IMR-90 (cell line): ENCODE measurements around the gene RPEL1. TPM values are rescaled to one million over a fixed set of nuclear protein-coding genes. Genes with fewer than 3 reads are reported as not detected.

Experiments used
- ATAC-seq: fragments of 200-7000 bp; cut with Tn5 transposase; 2 replicates; pipeline ENCODE4 v1.9.1; 2020; ENCODE audit warnings: low read depth, mild to moderate bottlenecking, moderate library complexity
- BruUV-seq: library from RNA; stranded (reverse); fragments of 400-500 nt; replicated peaks from 2 replicates; lab custom pipeline; 2021; lab: Mats Ljungman, UMichigan
- CTCF ChIA-PET: fragments of 300-600 bp; formaldehyde crosslinking; extraction: SDS; loops from one replicate; lab custom pipeline; 2021; ENCODE audit warnings: antibody characterized with exemption; lab: Yijun Ruan, JAX
- POLR2A ChIA-PET: fragments of 300-600 bp; sonication (Branson Sonifier 250); formaldehyde crosslinking; loops from one replicate; lab custom pipeline; 2022; ENCODE audit warnings: antibody characterized with exemption; ENCODE audit not compliant: unreplicated experiment; lab: Charles Lee
- DNase-seq: peaks from one replicate; pipeline ENCODE4 v3.0.0; 2013
- H2AFZ ChIP-seq: replicated peaks from 2 replicates; pipeline ENCODE3; 2013; ENCODE audit warnings: low read length, mild to moderate bottlenecking; ENCODE audit not compliant: poor library complexity
- H2AK5ac ChIP-seq: 2 replicates; pipeline ENCODE4 v1.6.1; 2013; ENCODE audit warnings: low read depth, low read length, inconsistent platforms
- H2AK9ac ChIP-seq: replicated peaks from 2 replicates; pipeline ENCODE3; 2013; ENCODE audit warnings: mild to moderate bottlenecking, low read depth, low read length, moderate library complexity; ENCODE audit not compliant: poor library complexity
- H2BK120ac ChIP-seq: 2 replicates; pipeline ENCODE4 v1.6.1; 2013; ENCODE audit warnings: low read depth, low read length, inconsistent platforms
- H2BK15ac ChIP-seq: 3 replicates; pipeline ENCODE4 v1.6.1; 2013; ENCODE audit warnings: low read depth, low read length, inconsistent platforms
- H2BK20ac ChIP-seq: 2 replicates; pipeline ENCODE4 v1.6.1; 2013; ENCODE audit warnings: low read depth, mild to moderate bottlenecking, inconsistent platforms, low read length, moderate library complexity
- H2BK5ac ChIP-seq: 2 replicates; pipeline ENCODE4 v1.6.1; 2013; ENCODE audit warnings: mild to moderate bottlenecking, low read depth, low read length, inconsistent platforms; ENCODE audit not compliant: poor library complexity, severe bottlenecking
- H3K14ac ChIP-seq: replicated peaks from 2 replicates; pipeline ENCODE4 v1.6.1; 2013; ENCODE audit warnings: low read depth, low read length, inconsistent platforms
- H3K18ac ChIP-seq: 2 replicates; pipeline ENCODE4 v1.6.1; 2013; ENCODE audit warnings: low read depth, low read length, control low read depth
- H3K23ac ChIP-seq: 2 replicates; pipeline ENCODE4 v1.6.1; 2013; ENCODE audit warnings: low read depth, low read length, inconsistent platforms
- H3K27ac ChIP-seq: 2 replicates; pipeline ENCODE4 v1.5.1; 2013; ENCODE audit warnings: mild to moderate bottlenecking, control low read depth, low read length; ENCODE audit not compliant: insufficient read depth
- H3K27me3 ChIP-seq: 2 replicates; pipeline ENCODE4 v1.6.1; 2013; ENCODE audit warnings: low read length; ENCODE audit not compliant: control insufficient read depth, insufficient read depth
- H3K36me3 ChIP-seq: 2 replicates; pipeline ENCODE4 v1.6.1; 2013; ENCODE audit warnings: low read length, mixed read lengths; ENCODE audit not compliant: control insufficient read depth, insufficient read depth
- H3K4ac ChIP-seq: 2 replicates; pipeline ENCODE4 v1.6.1; 2013; ENCODE audit warnings: low read depth, low read length, inconsistent platforms
- H3K4me1 ChIP-seq: 2 replicates; pipeline ENCODE4 v1.6.1; 2013; ENCODE audit warnings: low read length, mixed read lengths; ENCODE audit not compliant: control insufficient read depth, insufficient read depth
- H3K4me2 ChIP-seq: 2 replicates; pipeline ENCODE4 v1.6.1; 2013; ENCODE audit warnings: low read depth, mild to moderate bottlenecking, control low read depth, low read length, moderate library complexity
- H3K4me3 ChIP-seq: 2 replicates; pipeline ENCODE4 v1.5.1; 2013; ENCODE audit warnings: low read depth, mild to moderate bottlenecking, control low read depth, low read length, moderate library complexity; ENCODE audit not compliant: insufficient read depth
- H3K56ac ChIP-seq: 2 replicates; pipeline ENCODE4 v1.6.1; 2013; ENCODE audit warnings: low read length, inconsistent platforms; ENCODE audit not compliant: insufficient read depth; ENCODE audit errors: extremely low read depth
- H3K79me1 ChIP-seq, 2 experiments: 2 replicates each; pipeline ENCODE4 v1.6.1; 2013; ENCODE audit warnings: low read length in 2 of 2, inconsistent platforms in 1 of 2, low read depth in 1 of 2
- H3K9ac ChIP-seq: 2 replicates; pipeline ENCODE4 v1.6.1; 2013; ENCODE audit warnings: low read depth, low read length, control low read depth
- H3K9me1 ChIP-seq: 2 replicates; pipeline ENCODE4 v1.6.1; 2013; ENCODE audit warnings: low read length, inconsistent platforms; ENCODE audit not compliant: insufficient read depth
- H3K9me3 ChIP-seq: 2 replicates; pipeline ENCODE4 v1.6.1; 2013; ENCODE audit warnings: low read length; ENCODE audit not compliant: control insufficient read depth, insufficient read depth
- H4K20me1 ChIP-seq: 2 replicates; pipeline ENCODE4 v1.6.1; 2013; ENCODE audit warnings: low read length, inconsistent platforms; ENCODE audit not compliant: insufficient read depth
- H4K5ac ChIP-seq: 2 replicates; pipeline ENCODE4 v1.6.1; 2013; ENCODE audit warnings: mild to moderate bottlenecking, low read depth, low read length, control low read depth
- H4K8ac ChIP-seq, 2 experiments: 2 replicates each; pipeline ENCODE4 v1.6.1; 2013; ENCODE audit warnings: low read depth in 2 of 2, low read length in 2 of 2, control low read depth in 1 of 2, inconsistent platforms in 1 of 2
- H4K91ac ChIP-seq: 2 replicates; pipeline ENCODE4 v1.6.1; 2013; ENCODE audit warnings: low read depth, low read length, inconsistent platforms; ENCODE audit not compliant: insufficient read depth
- BHLHE40 ChIP-seq: fragments of 150-350 bp; IDR thresholded peaks from 2 replicates; pipeline ENCODE4 v1.6.1; 2016; ENCODE audit warnings: mild to moderate bottlenecking, low read depth, low read length
- CEBPB ChIP-seq: IDR thresholded peaks from 2 replicates; pipeline ENCODE4 v1.6.1; 2012; ENCODE audit warnings: low read depth, low read length, improper control_type of control experiment
- CHD1 ChIP-seq: IDR thresholded peaks from 2 replicates; pipeline ENCODE4 v1.6.1; 2012; ENCODE audit warnings: low read depth, low read length, improper control_type of control experiment
- FOS ChIP-seq: fragments of 150-350 bp; IDR thresholded peaks from 2 replicates; pipeline ENCODE4 v1.6.1; 2016; ENCODE audit warnings: low read depth, low read length
- MAFK ChIP-seq: IDR thresholded peaks from 2 replicates; pipeline ENCODE4 v1.6.1; 2012; ENCODE audit warnings: low read depth, low read length, improper control_type of control experiment
- MAZ ChIP-seq: IDR thresholded peaks from 2 replicates; pipeline ENCODE4 v1.6.1; 2012; ENCODE audit warnings: low read depth, mild to moderate bottlenecking, low read length, improper control_type of control experiment, moderate library complexity, borderline replicate concordance
- MXI1 ChIP-seq: IDR thresholded peaks from 2 replicates; pipeline ENCODE4 v1.6.1; 2012; ENCODE audit warnings: low read depth, mild to moderate bottlenecking, low read length, moderate library complexity, borderline replicate concordance
- NFE2L2 ChIP-seq: fragments of 150-350 bp; IDR thresholded peaks from 2 replicates; pipeline ENCODE4 v1.6.1; 2016; ENCODE audit warnings: low read depth, mild to moderate bottlenecking, low read length
- POLR2A ChIP-seq: IDR thresholded peaks from 2 replicates; pipeline ENCODE4 v1.6.1; 2012; ENCODE audit warnings: mild to moderate bottlenecking, low read depth, low read length
- RAD21 ChIP-seq: IDR thresholded peaks from 2 replicates; pipeline ENCODE4 v1.6.1; 2012; ENCODE audit warnings: low read length, improper control_type of control experiment
- RCOR1 ChIP-seq: IDR thresholded peaks from 2 replicates; pipeline ENCODE4 v1.6.1; 2012; ENCODE audit warnings: mild to moderate bottlenecking, low read length, improper control_type of control experiment; ENCODE audit not compliant: insufficient replicate concordance
- RFX5 ChIP-seq: IDR thresholded peaks from 2 replicates; pipeline ENCODE4 v1.8.0; 2012; ENCODE audit warnings: low read depth, mild to moderate bottlenecking, low read length, moderate library complexity
- SMC3 ChIP-seq: fragments of 150-350 bp; IDR thresholded peaks from 2 replicates; pipeline ENCODE4 v1.6.1; 2016; ENCODE audit warnings: low read depth, mild to moderate bottlenecking, antibody characterized with exemption, low read length, moderate library complexity
- WGBS, 2 experiments: methylation state at CpG; one replicate each; pipeline versions ENCODE4 v1.1.5 to v1.1.7; 2013; ENCODE audit warnings: missing lambda C conversion rate in 2 of 2; ENCODE audit not compliant: insufficient read length in 1 of 2; ENCODE audit errors: extremely low coverage in 2 of 2; 5-methylcytosine and 5-hydroxymethylcytosine counted together
- dilution Hi-C: fragments of 300-500 bp; cut with HindIII; formaldehyde crosslinking; loops from one replicate; pipeline ENCODE4 v1.14.3; 2018; ENCODE audit warnings: low sequenced_read_pairs; ENCODE audit not compliant: unreplicated experiment
- in situ Hi-C: fragments of 300-500 bp; cut with MboI; formaldehyde crosslinking; loops from 3 replicates; pipeline ENCODE4 v1.14.3; 2019; ENCODE audit warnings: low sequenced_read_pairs, inconsistent platforms, mixed read lengths
- intact Hi-C: fragments of 100-400 bp; cut with micrococcal nuclease; formaldehyde crosslinking; loops from 2 replicates; pipeline ENCODE4 v1.10.0; 2022
- polyA plus RNA-seq, 3 experiments: library from polyadenylated mRNA; depleted of rRNA; stranded (reverse); fragments of >200 nt; gene quantifications; 2 replicates each; pipeline ENCODE4 v1.2.3, GENCODE V29; 2012; ENCODE audit warnings: low replicate concordance in 1 of 3
- total RNA-seq: library from RNA; depleted of rRNA; stranded (reverse); fragments of >200 nt; gene quantifications from 2 replicates; pipeline ENCODE4 v1.2.3, GENCODE V29; 2012
- TF ChIP-seq, protein P1 (sequence below): fragments of 150-350 bp; IDR thresholded peaks from 2 replicates; pipeline ENCODE4 v1.6.1; 2016; ENCODE audit warnings: low read depth, mild to moderate bottlenecking, low read length, moderate library complexity, borderline replicate concordance
- TF ChIP-seq, protein P2 (sequence below): fragments of 150-350 bp; IDR thresholded peaks from 2 replicates; pipeline ENCODE4 v1.6.1; 2017; ENCODE audit warnings: mild to moderate bottlenecking, antibody characterized with exemption, low read length, low read depth
- TF ChIP-seq, protein P3 (sequence below): conservative IDR thresholded peaks from 2 replicates; pipeline ENCODE4 v1.5.1; 2012; ENCODE audit warnings: mild to moderate bottlenecking, low read depth, low read length, improper control_type of control experiment

The RPEL1 gene
- total and polyA plus RNA-seq, 2 of the 4 experiments (the other 2 are of a cell fraction), result under 0.01 to 0.26 TPM

DNA sequence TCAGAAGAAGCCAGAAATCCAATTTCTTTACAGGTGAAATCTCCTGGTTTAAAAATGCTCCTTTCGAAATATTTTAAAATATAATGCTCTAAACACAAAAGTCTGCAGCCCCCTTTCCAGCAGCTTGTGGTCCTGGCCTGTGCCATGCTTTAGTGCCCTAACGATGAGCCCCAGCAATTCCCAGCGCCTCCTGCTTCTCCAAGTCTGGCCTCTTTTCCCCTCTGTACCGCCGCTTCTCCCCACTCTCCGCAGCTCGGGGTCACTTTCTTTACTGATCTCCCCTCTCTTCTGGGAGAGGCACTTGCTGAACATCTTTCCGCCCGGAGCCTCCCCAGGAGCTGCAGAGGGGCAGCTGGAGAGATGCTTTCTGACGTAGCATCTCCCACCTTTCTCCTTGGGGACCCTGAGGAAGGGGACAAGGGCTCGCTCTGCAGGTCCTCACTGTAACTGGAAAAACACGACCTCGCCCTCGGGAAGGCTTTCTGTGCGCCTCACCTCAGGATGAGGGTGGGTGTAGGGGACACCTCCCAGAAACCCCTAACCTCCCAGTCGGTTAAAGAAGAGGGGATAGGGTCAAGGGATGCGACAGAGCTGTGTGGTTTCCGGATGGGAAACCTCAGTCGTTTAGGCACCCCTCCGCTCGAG is 30.7 kb downstream of the RPEL1 start:
- Histone ChIP-seq H2BK120ac (no peak overlapping the region), H3K23ac (no peak overlapping the region), H3K4me1 (peaks cover 12% of the 10 kb centered on the region), H3K4me3 (peak overlapping the region; percentile 57; the same call in 1 of the 2 replicates), H3K36me3 (no peaks in the 10 kb centered on the region), H2AK5ac (no peak overlapping the region), H2BK20ac (no peak overlapping the region), H3K14ac (no peak overlapping the region), H2AFZ (peak overlapping the region; percentile 92), H4K8ac (no peak overlapping the region), H3K27me3 (peaks cover 24% of the 10 kb centered on the region), H2BK15ac (no peak overlapping the region), H2AK9ac (no peak overlapping the region), H3K18ac (no peak overlapping the region), H3K4me2 (peak overlapping the region; percentile 70; the same call in 1 of the 2 replicates), H3K79me1 (peaks cover 0 to 11% of the 10 kb centered on the region in 2 experiments; a peak in 2 of 4 replicates), H4K20me1 (peaks cover 25% of the 10 kb centered on the region), H3K4ac (no peak overlapping the region), H4K5ac (no peak overlapping the region), H3K9ac (no peak overlapping the region), H3K56ac (no peak overlapping the region), H3K27ac (no peak overlapping the region), H3K9me3 (no peaks in the 10 kb centered on the region), H3K9me1 (peaks cover 7% of the 10 kb centered on the region; the same call in 1 of the 2 replicates), H4K91ac (no peak overlapping the region), H2BK5ac (no peak overlapping the region)
- TF ChIP-seq, protein P1, sequence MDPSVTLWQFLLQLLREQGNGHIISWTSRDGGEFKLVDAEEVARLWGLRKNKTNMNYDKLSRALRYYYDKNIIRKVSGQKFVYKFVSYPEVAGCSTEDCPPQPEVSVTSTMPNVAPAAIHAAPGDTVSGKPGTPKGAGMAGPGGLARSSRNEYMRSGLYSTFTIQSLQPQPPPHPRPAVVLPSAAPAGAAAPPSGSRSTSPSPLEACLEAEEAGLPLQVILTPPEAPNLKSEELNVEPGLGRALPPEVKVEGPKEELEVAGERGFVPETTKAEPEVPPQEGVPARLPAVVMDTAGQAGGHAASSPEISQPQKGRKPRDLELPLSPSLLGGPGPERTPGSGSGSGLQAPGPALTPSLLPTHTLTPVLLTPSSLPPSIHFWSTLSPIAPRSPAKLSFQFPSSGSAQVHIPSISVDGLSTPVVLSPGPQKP, result no peak
- TF ChIP-seq, protein P2, sequence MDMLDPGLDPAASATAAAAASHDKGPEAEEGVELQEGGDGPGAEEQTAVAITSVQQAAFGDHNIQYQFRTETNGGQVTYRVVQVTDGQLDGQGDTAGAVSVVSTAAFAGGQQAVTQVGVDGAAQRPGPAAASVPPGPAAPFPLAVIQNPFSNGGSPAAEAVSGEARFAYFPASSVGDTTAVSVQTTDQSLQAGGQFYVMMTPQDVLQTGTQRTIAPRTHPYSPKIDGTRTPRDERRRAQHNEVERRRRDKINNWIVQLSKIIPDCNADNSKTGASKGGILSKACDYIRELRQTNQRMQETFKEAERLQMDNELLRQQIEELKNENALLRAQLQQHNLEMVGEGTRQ, result no peak
- TF ChIP-seq MAZ (no peak), NFE2L2 (no peak), SMC3 (no peak), MAFK (no peak), FOS (no peak), RAD21 (no peak), CHD1 (no peak), RFX5 (no peak), BHLHE40 (no peak), RCOR1 (no peak), MXI1 (no peak), CEBPB (no peak), POLR2A (no peak)
- TF ChIP-seq, protein P3, sequence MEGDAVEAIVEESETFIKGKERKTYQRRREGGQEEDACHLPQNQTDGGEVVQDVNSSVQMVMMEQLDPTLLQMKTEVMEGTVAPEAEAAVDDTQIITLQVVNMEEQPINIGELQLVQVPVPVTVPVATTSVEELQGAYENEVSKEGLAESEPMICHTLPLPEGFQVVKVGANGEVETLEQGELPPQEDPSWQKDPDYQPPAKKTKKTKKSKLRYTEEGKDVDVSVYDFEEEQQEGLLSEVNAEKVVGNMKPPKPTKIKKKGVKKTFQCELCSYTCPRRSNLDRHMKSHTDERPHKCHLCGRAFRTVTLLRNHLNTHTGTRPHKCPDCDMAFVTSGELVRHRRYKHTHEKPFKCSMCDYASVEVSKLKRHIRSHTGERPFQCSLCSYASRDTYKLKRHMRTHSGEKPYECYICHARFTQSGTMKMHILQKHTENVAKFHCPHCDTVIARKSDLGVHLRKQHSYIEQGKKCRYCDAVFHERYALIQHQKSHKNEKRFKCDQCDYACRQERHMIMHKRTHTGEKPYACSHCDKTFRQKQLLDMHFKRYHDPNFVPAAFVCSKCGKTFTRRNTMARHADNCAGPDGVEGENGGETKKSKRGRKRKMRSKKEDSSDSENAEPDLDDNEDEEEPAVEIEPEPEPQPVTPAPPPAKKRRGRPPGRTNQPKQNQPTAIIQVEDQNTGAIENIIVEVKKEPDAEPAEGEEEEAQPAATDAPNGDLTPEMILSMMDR, result no peak
- intact Hi-C loops (no loop called here), in situ Hi-C loops (no loop called here), dilution Hi-C loops (no loop called here)
- ATAC-seq (no peak), DNase-seq (no peak)
- 17% methylated on average over 8 of the region's 21 CpGs; no CpG with 5 or more reads in 1 of the 2 experiments for WGBS, 2 experiments
- BruUV-seq, result no TSS peak
- ChIA-PET POLR2A (no interaction called here), CTCF (no interaction called here)
